ENCODE data around the gene GUCD1. TPM values are rescaled to one million over a fixed set of nuclear protein-coding genes. Genes with fewer than 3 reads are reported as not detected.
A peak's percentile ranks its signal among the peaks of the same experiment; 100 is the strongest.

Gene GUCD1
- total and polyA plus RNA-seq, 2 of the 13 experiments (the other 11 are each of a cell fraction or from before 2014, with no cell fraction given): 128 to 245 TPM

DNA sequence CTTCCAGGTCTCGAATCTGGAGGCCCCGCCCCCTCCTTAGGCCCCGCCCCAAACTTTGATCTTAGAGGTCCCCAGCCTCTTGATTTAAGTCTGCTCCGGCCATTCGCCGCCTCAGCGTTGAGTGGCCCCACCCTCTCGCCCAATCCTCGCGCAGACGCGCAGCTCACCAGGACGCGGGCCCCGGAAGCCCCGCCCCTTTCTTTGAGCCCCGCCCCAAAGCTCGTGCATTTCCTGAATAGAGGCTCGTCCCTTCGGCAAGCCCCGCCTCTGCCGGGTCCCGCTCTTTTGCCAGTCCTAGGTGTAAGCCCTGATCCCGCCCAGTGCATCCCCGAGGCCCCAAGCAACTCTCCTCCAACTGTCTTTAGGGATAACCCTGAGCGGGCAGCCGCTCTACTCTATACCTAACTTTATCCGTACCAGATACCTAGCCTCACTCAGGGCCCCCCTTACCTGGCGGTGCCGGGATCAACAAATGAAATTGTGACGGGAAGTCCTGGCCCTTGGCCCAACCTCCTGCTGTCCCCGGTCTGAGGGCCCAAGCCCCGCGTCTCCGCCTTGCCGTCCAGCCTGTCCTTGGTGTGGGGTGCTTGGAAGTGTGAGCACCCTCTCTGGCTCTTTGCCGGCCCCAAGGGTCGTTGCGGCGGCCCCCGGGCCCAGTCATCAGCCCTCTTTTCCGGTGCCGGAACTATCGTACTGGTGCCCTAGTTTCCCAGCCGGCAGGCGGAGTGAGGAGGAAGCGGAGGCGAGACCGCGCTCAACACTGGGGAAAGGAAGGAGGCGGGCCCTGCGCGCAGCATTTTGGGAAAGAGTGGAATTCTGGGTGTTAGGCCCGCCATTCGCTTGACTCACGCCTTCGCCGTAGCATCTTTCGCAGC, 464 bp upstream of the GUCD1 start, which contains the start of gene SNRPD3 (continued):
- TF ChIP-seq DZIP1 (CRISPR knock-in tag; IDR thresholded peaks at IDR 0.05) (peak; percentile 48), ZFP91 (CRISPR knock-in tag; IDR thresholded peaks at IDR 0.05; ENCODE audit: borderline replicate concordance) (peak; percentile 94), ZNF646 (CRISPR knock-in tag; IDR thresholded peaks at IDR 0.05) (no peak), ZNF496 (CRISPR knock-in tag; IDR thresholded peaks at IDR 0.05; ENCODE audit: insufficient replicate concordance) (no peak), NPAS2 (CRISPR knock-in tag; IDR thresholded peaks at IDR 0.05; ENCODE audit: borderline replicate concordance) (no peak), WIZ (CRISPR knock-in tag; IDR thresholded peaks at IDR 0.05) (peak; percentile 62; the same call in 1 of the 2 replicates)
